ENCODE data around the gene URB1.

GRCh38 chr21:32320059-32320458 is 72.8 kb downstream of the URB1 start:
- TF ChIP-seq, protein P1, sequence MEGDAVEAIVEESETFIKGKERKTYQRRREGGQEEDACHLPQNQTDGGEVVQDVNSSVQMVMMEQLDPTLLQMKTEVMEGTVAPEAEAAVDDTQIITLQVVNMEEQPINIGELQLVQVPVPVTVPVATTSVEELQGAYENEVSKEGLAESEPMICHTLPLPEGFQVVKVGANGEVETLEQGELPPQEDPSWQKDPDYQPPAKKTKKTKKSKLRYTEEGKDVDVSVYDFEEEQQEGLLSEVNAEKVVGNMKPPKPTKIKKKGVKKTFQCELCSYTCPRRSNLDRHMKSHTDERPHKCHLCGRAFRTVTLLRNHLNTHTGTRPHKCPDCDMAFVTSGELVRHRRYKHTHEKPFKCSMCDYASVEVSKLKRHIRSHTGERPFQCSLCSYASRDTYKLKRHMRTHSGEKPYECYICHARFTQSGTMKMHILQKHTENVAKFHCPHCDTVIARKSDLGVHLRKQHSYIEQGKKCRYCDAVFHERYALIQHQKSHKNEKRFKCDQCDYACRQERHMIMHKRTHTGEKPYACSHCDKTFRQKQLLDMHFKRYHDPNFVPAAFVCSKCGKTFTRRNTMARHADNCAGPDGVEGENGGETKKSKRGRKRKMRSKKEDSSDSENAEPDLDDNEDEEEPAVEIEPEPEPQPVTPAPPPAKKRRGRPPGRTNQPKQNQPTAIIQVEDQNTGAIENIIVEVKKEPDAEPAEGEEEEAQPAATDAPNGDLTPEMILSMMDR (conservative IDR thresholded peaks at IDR 0.05; ENCODE audit: low read depth in 2 of 2): no peak
- no peak for TF ChIP-seq ZNF114 (CRISPR knock-in tag; IDR thresholded peaks at IDR 0.05)
- TF ChIP-seq, protein P2, sequence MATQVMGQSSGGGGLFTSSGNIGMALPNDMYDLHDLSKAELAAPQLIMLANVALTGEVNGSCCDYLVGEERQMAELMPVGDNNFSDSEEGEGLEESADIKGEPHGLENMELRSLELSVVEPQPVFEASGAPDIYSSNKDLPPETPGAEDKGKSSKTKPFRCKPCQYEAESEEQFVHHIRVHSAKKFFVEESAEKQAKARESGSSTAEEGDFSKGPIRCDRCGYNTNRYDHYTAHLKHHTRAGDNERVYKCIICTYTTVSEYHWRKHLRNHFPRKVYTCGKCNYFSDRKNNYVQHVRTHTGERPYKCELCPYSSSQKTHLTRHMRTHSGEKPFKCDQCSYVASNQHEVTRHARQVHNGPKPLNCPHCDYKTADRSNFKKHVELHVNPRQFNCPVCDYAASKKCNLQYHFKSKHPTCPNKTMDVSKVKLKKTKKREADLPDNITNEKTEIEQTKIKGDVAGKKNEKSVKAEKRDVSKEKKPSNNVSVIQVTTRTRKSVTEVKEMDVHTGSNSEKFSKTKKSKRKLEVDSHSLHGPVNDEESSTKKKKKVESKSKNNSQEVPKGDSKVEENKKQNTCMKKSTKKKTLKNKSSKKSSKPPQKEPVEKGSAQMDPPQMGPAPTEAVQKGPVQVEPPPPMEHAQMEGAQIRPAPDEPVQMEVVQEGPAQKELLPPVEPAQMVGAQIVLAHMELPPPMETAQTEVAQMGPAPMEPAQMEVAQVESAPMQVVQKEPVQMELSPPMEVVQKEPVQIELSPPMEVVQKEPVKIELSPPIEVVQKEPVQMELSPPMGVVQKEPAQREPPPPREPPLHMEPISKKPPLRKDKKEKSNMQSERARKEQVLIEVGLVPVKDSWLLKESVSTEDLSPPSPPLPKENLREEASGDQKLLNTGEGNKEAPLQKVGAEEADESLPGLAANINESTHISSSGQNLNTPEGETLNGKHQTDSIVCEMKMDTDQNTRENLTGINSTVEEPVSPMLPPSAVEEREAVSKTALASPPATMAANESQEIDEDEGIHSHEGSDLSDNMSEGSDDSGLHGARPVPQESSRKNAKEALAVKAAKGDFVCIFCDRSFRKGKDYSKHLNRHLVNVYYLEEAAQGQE (IDR thresholded peaks at IDR 0.05; ENCODE audit: unreplicated experiment): no peak
- TF ChIP-seq POLR2AphosphoS5 (IDR thresholded peaks at IDR 0.05; ENCODE audit: low read depth): no peak
- TF ChIP-seq EZH2 (IDR thresholded peaks at IDR 0.05; ENCODE audit: low read depth, unreplicated experiment): no peak
- TF ChIP-seq CREB1 (CRISPR knock-in tag; IDR thresholded peaks at IDR 0.05; ENCODE audit: low read depth): no peak
- no peak for TF ChIP-seq JUNB (IDR thresholded peaks at IDR 0.05; ENCODE audit: unreplicated experiment)
- no peak for TF ChIP-seq EZH2phosphoT487 (IDR thresholded peaks at IDR 0.05; ENCODE audit: unreplicated experiment)
- no peak for TF ChIP-seq ZNF462 (CRISPR knock-in tag; IDR thresholded peaks at IDR 0.05)
- no peak for TF ChIP-seq ZNF331 (CRISPR knock-in tag; IDR thresholded peaks at IDR 0.05; ENCODE audit: low read depth)
- TF ChIP-seq STAT1 (IDR thresholded peaks at IDR 0.05; ENCODE audit: unreplicated experiment): no peak
- TF ChIP-seq NANOG (IDR thresholded peaks at IDR 0.05; ENCODE audit: borderline replicate concordance): no peak
